Stimulated activated CD4-positive, alpha-beta T cell treated with anti-CD3 and anti-CD28 coated beads, Interleukin-1b, Interleukin-23, amount 100 ng/mL, for 1 hour (primary cell): ENCODE results near the gene VIPAS39.
A peak's percentile ranks its signal among the peaks of the same experiment; 100 is the strongest.
"Not testable (repeated sequence)": the region's sequence is repeated elsewhere in the genome, so short reads cannot be mapped to it uniquely, and the experiment has no call there.

Source experiments
- DNase-seq, 2 donors: peaks; one replicate each; pipeline ENCODE4 v3.0.0-alpha.2; 2020; ENCODE audit warnings: low read depth in 2 of 2

Gene VIPAS39

DNA sequence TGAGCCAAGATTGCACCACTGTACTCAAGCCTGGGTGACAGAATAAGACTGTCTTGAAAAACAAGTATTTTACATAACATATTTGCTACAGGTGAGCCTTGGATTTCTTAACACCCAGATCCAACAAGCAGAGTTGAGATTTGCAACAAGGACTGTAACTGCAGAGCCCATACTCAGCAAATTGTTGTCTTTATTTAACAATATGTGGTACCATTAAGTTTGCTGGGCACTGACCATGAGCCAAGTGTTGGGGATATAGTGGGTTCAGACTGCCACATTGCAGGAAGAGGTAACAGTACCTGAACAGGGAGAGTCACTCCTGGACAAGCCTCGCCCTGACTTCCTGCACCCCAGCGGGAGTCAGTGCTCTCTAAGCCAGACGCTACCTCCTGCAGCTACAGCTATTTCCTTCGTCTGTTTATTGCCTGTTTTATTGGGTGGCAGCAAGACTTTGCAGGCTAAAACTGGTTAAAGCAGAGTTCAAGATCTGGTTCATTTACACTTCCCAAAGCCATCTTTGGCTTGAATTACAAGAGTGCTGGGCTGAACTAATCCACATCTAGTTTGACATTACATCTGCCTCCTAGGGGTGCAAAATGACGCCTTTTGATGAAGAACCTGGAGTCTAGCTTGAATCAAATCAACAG is 12.9 kb upstream of the VIPAS39 start:
- no peak for DNase-seq

DNA sequence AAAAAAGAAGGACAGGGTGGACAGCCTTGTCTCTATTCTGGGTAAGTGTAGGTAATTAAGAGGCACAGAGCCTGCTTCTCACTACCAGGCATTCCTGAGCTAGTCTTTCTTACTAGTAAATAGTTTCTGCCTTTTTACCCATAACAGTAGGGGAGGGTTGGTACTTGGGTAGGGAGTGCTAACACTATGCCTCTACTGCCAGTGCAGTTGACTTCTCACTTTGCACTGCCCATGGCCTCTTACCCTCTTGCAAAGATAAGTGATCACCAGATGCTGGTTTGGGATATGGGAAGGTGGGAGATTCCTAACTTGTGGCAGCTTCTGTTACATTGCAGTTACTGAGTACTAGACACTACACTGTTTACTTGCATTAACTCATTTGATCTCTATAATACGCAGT is 12.1 kb upstream of the VIPAS39 start:
- no peak for DNase-seq

DNA sequence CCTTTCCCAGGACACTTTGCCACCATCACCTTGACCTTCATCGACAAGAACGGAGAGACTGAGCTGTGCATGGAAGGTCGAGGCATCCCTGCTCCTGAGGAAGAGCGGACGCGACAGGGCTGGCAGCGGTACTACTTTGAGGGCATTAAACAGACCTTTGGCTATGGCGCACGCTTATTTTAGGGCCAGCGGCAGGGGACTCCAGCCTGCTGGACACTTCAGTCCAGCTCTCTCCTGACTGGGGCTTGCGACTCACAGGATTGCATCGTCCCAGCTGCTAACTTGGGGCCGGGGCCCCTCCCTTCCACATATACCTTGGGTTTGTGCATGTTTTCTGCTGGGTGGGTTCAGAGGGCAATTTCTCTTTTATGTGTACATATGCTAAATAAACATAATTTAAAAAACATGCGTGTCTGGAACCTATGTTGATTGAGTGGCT is 11.7 kb upstream of the VIPAS39 start:
- DNase-seq = no peak

DNA sequence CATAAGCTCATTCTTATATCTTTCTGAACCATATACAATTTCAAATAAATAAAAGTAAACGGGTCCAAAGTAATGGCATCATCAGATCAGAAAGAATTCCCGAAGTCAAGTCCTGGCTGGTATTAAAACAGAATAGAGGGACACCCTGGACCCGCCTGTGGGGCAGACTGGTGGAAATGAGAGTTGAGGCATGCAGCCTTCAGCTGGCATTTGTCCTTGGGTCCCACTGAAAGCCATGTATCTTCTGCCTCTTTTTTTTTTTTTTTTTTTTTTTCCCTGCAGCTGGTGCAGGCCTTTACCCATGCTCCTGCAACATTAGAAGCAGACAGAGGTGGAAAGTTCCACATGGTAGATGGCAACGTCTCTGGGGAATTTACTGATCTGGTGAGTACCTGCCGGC is 10.4 kb upstream of the VIPAS39 start:
- no peak for DNase-seq

DNA sequence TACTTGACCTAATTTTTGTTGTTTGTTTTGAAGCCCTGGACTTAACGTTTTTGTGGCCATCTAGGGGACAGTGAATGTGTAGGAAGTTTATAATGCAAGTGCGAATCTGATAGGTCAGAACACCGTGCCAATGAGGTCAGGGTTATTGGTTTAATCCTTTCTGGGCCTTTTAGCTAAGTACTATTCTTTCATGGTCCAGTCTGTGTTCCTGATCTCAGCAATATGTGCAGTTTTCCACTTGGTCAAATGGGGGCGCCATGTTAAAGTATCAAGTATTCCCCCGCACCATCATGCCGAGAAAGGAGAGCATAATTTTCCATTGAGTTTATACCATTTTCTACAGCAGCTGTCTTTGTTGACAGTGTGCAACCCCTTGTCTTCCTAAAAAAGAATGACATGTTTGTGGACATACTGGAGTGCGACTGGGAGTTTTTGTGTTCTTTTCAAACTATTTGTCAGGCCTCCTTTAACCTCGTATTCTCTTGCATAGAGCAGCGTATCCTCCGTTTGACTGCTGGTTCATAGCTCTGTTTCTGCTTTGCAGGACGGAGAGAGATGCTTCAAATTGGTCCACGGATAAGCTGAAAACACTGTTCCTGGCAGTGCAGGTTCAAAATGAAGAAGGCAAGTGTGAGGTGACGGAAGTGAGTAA is 1.8 kb upstream of the VIPAS39 start:
- peak in 1 of 2 donors; percentile 30 for DNase-seq

DNA sequence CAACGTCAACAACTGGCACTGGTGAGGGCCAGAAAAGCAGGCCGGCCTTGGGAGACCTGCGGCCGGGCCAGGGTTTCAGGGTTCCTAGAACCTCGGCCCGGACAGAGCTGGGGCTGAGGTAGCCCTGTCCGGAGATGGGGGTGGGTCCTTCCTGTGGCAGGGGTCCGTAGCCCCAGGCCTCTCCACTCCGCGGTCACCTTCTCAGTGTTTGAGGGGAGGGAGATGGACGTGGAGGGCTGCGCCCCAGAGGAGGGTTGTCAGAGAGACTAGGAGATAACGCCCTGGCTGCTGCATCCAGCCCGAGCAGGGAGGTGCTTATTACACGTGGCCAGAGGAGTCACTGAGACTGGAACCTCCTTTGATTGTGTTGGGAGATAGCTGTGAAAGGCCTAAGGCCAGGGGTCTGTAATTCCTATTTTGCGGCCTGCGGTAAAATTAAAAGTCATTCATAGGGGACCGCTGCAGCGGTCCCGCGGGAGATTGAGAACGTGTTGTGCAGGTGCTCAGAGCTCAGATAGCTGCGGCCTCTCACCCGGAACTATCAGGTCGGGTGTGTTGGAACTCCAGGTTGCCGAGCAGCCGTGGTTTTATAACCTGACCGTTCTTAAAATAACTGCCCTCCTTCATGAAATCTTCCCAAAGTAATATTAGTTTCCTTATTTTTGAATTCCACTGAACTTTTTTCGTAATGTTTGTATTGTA is 999 bp upstream of the VIPAS39 start:
- DNase-seq = no peak

DNA sequence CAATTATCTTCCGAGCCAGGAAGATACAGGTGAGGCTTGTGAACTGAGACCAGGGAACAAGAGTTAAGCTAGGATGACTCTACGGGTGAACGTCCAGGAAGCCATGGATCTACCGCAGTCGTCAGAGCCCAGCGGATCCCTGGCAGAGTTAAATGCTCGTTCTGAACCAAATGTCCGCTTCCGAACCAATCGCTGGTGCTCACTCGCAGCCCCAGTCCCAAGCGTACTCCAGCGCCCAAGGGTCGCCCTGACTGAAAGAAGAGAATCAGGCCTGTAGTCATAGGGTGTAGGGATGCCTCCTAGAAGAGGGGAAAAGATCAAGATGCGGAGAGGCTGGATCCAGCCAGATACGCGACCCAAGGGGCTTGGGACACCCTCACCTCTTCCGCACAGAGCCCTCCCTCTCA is 283 bp downstream of the VIPAS39 start:
- DNase-seq = no peak

DNA sequence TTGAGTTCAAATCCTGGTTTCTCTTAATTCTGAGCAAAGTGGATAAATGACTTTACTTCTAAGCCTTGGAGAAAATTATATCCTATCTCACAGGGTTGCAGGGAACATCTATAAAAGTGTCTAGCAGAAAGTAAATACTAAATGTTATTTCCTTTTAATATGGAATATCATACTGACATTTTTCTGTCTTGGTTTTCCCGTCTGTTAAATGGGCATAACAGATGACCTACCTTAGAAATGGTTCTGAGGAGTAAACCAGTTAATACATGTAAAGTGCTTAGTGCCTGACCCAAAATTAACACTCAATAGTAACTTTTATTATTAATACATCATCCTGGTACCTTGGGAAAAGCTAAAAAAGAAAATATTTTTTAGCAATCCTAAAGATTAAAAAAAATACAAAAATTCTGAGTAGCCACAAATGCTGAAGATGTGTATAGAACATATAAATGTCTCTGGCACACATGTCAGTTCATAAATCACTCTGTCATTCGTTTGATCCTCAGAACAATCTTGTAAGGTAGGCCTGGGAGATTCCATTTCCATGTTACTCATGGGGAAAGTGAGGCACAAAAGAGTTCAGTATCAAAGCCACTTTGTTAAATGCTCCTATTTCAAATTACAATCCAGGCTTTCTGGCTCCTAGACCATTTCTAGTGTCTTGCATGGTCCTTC is 1.3 kb downstream of the VIPAS39 start:
- DNase-seq = no peak

DNA sequence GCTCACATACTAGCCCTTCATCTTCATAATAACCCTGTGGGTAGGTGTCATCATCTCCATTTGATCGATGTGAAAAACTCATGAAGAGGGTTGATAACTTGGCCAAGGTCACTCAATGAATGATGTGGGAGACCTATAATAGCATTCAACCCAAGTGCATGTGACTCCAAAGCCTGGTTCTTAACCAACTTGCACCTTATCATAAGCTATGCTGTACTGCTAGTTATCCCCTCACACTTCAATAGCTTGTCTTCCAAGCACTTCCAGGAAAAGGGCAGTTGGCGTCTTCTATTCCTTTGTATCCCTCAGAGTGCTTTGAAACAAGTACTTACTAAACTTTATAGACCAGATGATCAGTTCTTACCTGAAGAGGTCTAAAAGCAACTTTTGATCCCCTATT is 15.2 kb downstream of the VIPAS39 start:
- DNase-seq = no peak

DNA sequence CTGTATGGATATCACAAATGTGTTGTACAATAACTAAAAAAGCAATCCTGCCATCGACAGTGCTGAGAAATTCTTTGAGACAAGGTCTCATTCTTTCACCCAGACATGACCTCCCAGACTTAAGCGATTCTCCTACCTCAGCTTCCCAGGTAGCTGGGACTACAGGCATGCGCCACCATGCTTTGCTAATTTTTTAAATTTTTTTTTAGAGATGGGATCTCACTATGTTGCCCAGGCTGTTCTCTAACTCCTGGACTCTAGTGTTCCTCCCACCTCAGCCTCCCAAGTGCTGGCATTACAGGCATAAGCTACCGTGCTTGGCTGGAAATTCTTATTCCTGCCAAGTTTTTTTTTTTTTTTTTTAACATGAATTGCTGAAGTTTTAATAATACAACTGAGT is 17.5 kb downstream of the VIPAS39 start:
- no peak for DNase-seq

DNA sequence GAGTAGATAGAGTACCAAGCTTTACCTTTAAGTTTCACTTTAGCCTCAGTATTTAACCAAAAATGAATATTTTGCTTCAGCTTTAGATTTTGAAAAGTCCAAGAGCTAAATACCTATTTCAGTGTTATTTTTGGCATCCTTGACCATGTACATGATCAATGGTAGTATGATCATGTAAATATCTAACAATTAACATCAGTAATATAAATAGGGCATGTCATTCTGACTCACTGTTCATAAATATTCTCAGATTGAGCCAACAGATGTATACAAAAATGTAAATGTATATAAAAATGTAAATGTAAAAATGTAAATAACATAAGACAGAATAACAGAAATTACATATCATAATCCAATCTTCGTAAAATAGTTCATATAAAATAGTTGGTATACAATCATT is 18.8 kb downstream of the VIPAS39 start:
- DNase-seq = no peak

DNA sequence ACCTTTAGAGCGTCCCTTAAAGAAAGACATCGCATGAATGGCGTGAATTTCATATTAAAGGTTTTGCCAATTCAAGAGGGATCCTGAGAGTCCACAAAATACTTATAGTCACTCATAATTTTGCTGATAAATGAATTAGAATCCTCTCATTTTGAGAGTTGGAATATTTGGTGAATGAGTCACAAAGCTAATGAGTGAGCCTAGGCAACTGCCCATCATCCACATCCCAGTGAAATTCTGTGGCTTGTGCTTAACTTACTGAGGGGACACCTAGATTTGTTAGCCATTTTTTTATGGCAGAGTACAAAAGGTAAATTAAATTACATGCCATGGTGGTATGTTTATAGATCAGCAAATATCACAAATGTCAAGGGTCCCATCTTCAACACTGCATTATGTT is 21.4 kb downstream of the VIPAS39 start:
- DNase-seq = no peak

DNA sequence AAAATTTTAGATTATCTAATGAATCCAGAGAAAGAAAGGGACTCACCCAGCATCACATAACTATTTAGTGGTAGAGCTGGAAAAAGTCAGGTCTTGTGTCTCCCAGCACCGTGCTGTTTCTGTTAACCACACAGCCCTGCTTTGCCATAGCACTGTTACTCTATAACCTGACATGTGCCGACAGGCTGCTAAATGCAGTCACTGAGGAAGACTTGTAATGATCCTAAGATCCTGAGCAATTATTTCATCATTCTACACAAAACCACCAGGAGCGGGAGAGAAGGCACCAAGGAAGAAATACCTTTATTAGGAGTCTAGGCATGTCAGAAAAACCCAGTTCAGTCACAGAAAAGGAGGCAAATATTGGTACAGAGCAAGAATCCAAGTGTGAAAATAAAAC is 31.0 kb downstream of the VIPAS39 start:
- DNase-seq = no peak

DNA sequence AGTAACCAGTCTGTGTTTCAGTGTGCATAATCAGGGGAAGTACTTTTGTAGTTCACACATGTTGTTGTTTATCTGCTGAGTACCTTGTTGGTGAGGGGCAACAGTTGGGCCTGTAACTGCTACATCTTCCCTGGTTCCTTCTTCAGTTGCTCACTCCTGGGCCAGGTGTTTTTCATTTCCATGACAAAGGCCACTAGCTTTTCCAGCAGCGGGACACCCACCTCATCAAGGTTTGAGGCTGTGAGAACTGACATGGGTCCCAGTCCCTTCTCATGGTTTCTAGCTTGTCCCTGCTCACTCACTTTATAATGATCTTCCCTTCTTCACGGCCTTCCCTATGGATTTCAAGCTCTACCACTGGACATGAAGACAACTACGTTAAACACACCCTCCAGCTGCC is 32.5 kb downstream of the VIPAS39 start:
- DNase-seq = no peak

DNA sequence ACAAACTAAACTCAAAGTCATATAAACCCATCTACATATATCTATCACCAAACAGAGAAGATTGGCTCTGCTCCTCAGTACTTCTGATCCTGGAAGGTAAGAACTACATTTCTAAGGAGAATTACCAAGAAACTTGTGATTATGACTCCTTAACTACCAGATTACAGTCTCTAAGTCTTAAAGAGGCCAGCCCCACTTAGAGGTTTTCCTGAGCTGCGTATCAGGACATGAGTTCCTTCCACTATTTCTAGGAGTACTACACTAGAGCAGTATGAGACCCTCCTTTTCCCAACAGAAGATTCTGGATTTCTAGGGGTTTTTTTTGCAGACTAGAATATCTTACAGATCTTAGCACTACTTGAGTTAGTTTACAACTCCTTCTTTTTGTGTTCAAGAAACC is 34.0 kb downstream of the VIPAS39 start, which contains the start of gene NOXRED1:
Gene NOXRED1, minus strand, starts transcription at position 101 of the 400 bp plus-strand sequence. CDS start 634 bp downstream, outside the sequence.
- no peak for DNase-seq

DNA sequence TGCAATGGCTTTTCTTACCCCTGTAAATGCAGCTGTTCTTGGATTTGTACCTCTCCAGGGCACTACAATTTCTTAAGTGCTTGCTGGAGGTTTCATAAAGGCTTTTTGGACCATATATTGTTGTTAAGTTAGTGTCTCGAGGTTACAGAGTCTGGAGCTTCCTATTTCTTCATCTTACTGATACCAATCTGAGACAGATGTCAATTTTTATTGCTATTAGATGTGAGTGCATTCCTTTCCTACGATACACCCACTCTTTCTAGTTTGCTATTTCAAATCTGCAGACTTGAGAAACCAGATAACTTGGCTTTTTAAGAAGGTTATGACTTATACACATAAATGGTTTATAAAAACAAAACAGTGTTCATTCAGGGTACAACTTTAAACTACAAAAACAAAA is 36.2 kb downstream of the VIPAS39 start:
- no peak for DNase-seq

DNA sequence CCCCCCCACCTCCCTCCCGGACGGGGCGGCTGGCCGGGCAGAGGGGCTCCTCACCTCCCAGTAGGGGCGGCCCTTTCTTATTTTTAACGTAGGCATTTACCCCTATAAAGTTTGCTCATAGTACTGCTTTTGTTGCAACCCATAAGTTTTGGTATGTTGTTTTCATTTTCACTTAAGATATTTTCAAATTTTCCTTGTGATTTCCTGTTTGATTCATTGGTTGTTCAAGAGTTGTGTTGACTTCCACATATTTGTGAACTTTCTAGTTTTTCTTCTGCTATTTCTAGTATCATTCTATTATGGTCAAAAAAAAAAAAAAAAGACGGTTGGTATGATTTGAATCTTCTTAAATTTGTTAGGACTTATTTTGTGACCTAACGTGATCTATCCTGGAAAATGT is 40.6 kb downstream of the VIPAS39 start:
- no peak for DNase-seq

DNA sequence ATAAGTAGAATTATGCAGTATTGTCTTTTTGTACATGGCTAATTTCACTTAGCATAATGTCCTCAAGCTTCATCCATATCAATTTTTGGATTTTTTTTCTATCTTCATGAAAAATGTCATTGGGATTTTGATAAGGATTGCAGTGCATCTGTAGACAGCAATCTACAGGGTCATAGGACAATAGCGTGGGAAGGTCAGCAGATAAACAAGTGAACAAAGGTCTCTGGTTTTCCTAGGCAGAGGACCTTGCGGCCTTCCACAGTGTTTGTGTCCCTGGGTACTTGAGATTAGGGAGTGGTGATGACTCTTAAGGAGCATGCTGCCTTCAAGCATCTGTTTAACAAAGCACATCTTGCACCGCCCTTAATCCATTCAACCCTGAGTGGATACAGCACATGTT is 41.3 kb downstream of the VIPAS39 start:
- DNase-seq = not testable (repeated sequence)

DNA sequence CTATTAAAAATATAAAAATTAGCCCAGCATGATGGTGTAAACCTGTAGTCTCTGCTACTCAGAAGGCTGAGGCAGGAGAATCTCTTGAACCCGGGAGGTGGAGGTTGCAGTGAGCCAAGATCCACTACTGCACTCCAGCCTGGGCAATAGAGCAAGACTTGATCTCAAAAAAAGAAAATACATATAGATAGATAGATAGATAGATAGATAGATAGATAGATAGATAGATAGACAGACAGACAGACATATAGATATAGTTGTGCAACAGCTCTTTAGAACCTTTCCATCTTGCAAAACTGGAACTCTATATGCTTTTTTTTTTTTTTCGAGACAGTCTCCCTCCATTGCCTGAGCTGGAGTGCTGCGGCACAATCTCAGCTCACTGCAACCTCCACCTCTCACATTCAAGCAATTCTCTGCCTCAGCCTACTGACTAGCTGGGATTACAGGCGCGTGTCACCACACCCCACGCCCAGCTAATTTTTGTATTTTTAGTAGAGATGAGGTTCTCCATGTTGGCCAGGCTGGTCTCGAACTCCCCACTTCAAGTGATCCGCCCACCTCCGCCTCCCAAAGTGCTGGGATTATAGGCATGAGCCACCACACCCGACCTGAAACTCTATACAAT is 41.9 kb downstream of the VIPAS39 start:
- not testable (repeated sequence) for DNase-seq

DNA sequence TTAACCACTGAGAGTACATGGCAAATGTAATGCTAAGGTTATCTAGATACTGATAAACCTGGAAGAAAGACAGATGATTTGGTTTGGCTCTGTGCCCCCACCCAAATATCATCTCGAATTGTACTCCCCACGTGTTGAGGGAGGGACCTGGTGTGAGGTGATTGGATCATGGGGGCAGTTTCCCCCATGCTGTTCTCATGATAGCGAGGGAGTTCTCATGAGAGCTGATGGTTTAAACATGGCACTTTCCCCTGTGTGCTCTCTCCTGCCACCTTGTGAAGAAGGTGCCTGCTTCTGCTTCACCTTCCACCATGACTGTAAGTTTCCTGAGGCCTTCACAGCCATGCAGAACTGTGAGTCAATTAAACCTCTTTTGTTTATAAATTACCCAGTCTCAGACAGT is 48.3 kb downstream of the VIPAS39 start:
- no peak for DNase-seq

DNA sequence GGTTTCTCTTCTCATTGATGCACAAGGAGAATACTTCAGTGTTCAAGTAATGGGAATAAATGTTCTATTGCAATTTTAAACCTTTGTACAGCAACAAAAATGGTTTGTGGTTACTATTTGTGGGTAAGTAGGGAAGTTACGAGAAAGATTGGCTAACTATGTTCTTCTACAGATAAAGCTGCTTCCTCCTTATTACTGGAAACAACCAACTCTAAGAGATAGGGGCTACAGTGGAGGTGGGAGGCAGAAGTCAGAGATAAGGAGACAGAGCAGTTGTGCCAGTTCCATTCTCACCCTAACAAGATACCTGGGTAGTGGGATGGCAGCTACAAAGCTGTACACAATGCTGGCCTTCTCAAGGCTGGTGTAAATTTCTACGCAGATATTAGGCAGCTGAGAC is 50.2 kb downstream of the VIPAS39 start:
- DNase-seq = no peak

DNA sequence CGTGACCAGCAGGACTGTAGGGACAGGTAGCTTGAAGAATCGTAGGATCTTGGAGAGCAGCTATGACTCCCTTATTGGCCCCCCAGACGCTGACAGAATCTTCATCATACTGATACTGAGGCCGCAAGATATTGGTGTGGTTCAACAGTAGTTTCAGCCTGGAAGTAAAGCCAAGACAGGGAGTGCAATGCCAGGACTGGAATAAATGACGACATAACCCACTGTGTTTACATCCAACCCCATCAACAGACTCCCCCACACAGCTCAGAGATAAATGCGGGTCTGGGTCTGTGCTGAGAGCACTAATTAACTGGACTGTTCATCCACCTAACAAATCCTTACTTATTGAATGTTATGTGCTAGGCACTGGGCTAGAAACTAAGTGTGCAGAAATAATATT is 50.7 kb downstream of the VIPAS39 start:
- no peak for DNase-seq
